WTC11 (cell line): ENCODE measurements around the gene REELD1. TPM values are rescaled to one million over a fixed set of nuclear protein-coding genes. Genes with fewer than 3 reads are reported as not detected.

Source experiments
- ATAC-seq: fragments of 200-7000 bp; cut with Tn5 transposase; 2 replicates; pipeline ENCODE4 v1.10.0; 2021; ENCODE audit warnings: mild to moderate bottlenecking, moderate library complexity
- CTCF ChIA-PET: fragments of 300-600 bp; sonication (Branson Sonifier 250); formaldehyde crosslinking; loops from one replicate; lab custom pipeline; 2021; ENCODE audit warnings: antibody characterized with exemption; lab: Charles Lee
- POLR2A ChIA-PET: fragments of 350-600 bp; sonication (Branson Sonifier 250); formaldehyde crosslinking; loops from one replicate; lab custom pipeline; 2021; ENCODE audit warnings: antibody characterized with exemption; lab: Charles Lee
- DNase-seq: peaks from one replicate; pipeline ENCODE4 v3.0.0; 2021; ENCODE audit warnings: low spot score
- H3K27ac Mint-ChIP-seq: 2 replicates; pipeline ENCODE4 v1.8.0; 2021; ENCODE audit warnings: mixed read lengths
- H3K27me3 Mint-ChIP-seq: 2 replicates; pipeline ENCODE4 v1.8.0; 2021; ENCODE audit warnings: low read depth, mild to moderate bottlenecking, moderate library complexity, mixed read lengths
- H3K36me3 Mint-ChIP-seq: 2 replicates; pipeline ENCODE4 v1.8.0; 2021; ENCODE audit warnings: mixed read lengths
- H3K4me1 Mint-ChIP-seq: 2 replicates; pipeline ENCODE4 v1.8.0; 2022; ENCODE audit warnings: mixed read lengths
- H3K4me3 Mint-ChIP-seq: 2 replicates; pipeline ENCODE4 v1.8.0; 2021; ENCODE audit warnings: mild to moderate bottlenecking, moderate library complexity, mixed read lengths
- H3K9me3 Mint-ChIP-seq: 2 replicates; pipeline ENCODE4 v1.8.0; 2021; ENCODE audit warnings: mixed read lengths
- AR ChIP-seq: fragments of 250-450 bp; sonication (Bioruptor Pico); IDR thresholded peaks from 2 replicates; pipeline ENCODE4 v1.9.0; 2021; ENCODE audit warnings: mild to moderate bottlenecking
- ATF2 ChIP-seq: sonication (generic); formaldehyde crosslinking; IDR thresholded peaks from 2 replicates; pipeline ENCODE4 v1.8.1; 2022; ENCODE audit warnings: low read depth, missing genetic modification reagents, borderline replicate concordance
- CREB1 ChIP-seq: sonication (generic); formaldehyde crosslinking; IDR thresholded peaks from 2 replicates; pipeline ENCODE4 v1.8.0; 2023; ENCODE audit warnings: mild to moderate bottlenecking, missing genetic modification reagents
- E2F5 ChIP-seq: sonication (generic); formaldehyde crosslinking; IDR thresholded peaks from 2 replicates; pipeline ENCODE4 v1.8.1; 2022; ENCODE audit warnings: mild to moderate bottlenecking, moderate library complexity, missing genetic modification reagents
- EMX1 ChIP-seq: fragments of 250-450 bp; sonication (Bioruptor Pico); IDR thresholded peaks from 2 replicates; pipeline ENCODE4 v1.8.0; 2021; ENCODE audit warnings: mild to moderate bottlenecking
- ETV6 ChIP-seq: sonication (generic); formaldehyde crosslinking; IDR thresholded peaks from 2 replicates; pipeline ENCODE4 v1.8.1; 2022; ENCODE audit warnings: mild to moderate bottlenecking, missing genetic modification reagents
- GABPB1 ChIP-seq: sonication (generic); formaldehyde crosslinking; IDR thresholded peaks from 2 replicates; pipeline ENCODE4 v1.8.1; 2023; ENCODE audit warnings: mild to moderate bottlenecking, missing genetic modification reagents
- IRF1 ChIP-seq: sonication (generic); formaldehyde crosslinking; IDR thresholded peaks from 2 replicates; pipeline ENCODE4 v1.8.0; 2023; ENCODE audit warnings: missing genetic modification reagents
- IRF2 ChIP-seq: sonication (generic); formaldehyde crosslinking; IDR thresholded peaks from 2 replicates; pipeline ENCODE4 v1.8.0; 2022; ENCODE audit warnings: low read depth, missing genetic modification reagents, borderline replicate concordance
- MYBL2 ChIP-seq: sonication (generic); formaldehyde crosslinking; IDR thresholded peaks from 2 replicates; pipeline ENCODE4 v1.8.1; 2023; ENCODE audit warnings: mild to moderate bottlenecking, moderate library complexity, missing genetic modification reagents
- NFE2L1 ChIP-seq: sonication (generic); formaldehyde crosslinking; IDR thresholded peaks from 2 replicates; pipeline ENCODE4 v1.8.1; 2023; ENCODE audit warnings: missing genetic modification reagents
- NR3C1 ChIP-seq: sonication (generic); formaldehyde crosslinking; conservative IDR thresholded peaks from 2 replicates; pipeline ENCODE4 v1.8.1; 2023; ENCODE audit warnings: low read depth, mild to moderate bottlenecking, missing genetic modification reagents
- RORB ChIP-seq: fragments of 250-450 bp; sonication (Bioruptor Pico); IDR thresholded peaks from 2 replicates; pipeline ENCODE4 v1.9.0; 2021; ENCODE audit warnings: mild to moderate bottlenecking
- USF1 ChIP-seq: sonication (generic); formaldehyde crosslinking; IDR thresholded peaks from 2 replicates; pipeline ENCODE4 v1.8.0; 2022; ENCODE audit warnings: mild to moderate bottlenecking, missing genetic modification reagents
- ZNF416 ChIP-seq: fragments of 250-450 bp; sonication (Bioruptor Pico); IDR thresholded peaks from 2 replicates; pipeline ENCODE4 v1.9.0; 2021; ENCODE audit warnings: mild to moderate bottlenecking, inconsistent platforms
- ZNF512 ChIP-seq: sonication (generic); formaldehyde crosslinking; IDR thresholded peaks from 2 replicates; pipeline ENCODE4 v1.8.1; 2022; ENCODE audit warnings: missing genetic modification reagents, borderline replicate concordance
- ZNF671 ChIP-seq: fragments of 250-450 bp; sonication (Bioruptor Pico); IDR thresholded peaks from 2 replicates; pipeline ENCODE4 v1.8.0; 2021; ENCODE audit warnings: mild to moderate bottlenecking
- total RNA-seq: library from RNA; stranded (reverse); gene quantifications from 3 replicates; pipeline ENCODE4 v1.2.3, GENCODE V29; 2021
- TF ChIP-seq, protein P1 (sequence below): sonication (generic); formaldehyde crosslinking; IDR thresholded peaks from 2 replicates; pipeline ENCODE4 v1.8.1; 2023; ENCODE audit warnings: mild to moderate bottlenecking, missing genetic modification reagents, moderate library complexity

Gene REELD1
- total RNA-seq, 1 experiment from 2014 or later, result not detected

GRCh38 chr4:146190456-146190855 is 23.9 kb upstream of the REELD1 start:
- Mint-ChIP-seq H3K36me3 (peaks cover 31% of the 10 kb centered on the region), H3K27ac (no peak overlapping the region), H3K9me3 (no peaks in the 10 kb centered on the region), H3K4me3 (no peak overlapping the region), H3K27me3 (no peaks in the 10 kb centered on the region), H3K4me1 (no peaks in the 10 kb centered on the region)
- ChIA-PET CTCF (interaction anchor here (0.6 kb wide), 1 partner anchor 1588 kb away, joined by 3 read pairs; no protein-coding TSS in a partner anchor), POLR2A (no interaction called here)
- ATAC-seq, result no peak
- no peak for DNase-seq
- no peak for TF ChIP-seq NR3C1 (CRISPR knock-in tag)
- no peak for TF ChIP-seq E2F5 (CRISPR knock-in tag)
- no peak for TF ChIP-seq EMX1 (CRISPR knock-in tag)
- no peak for TF ChIP-seq ZNF512 (CRISPR knock-in tag)
- no peak for TF ChIP-seq MYBL2
- no peak for TF ChIP-seq ATF2 (CRISPR knock-in tag)
- no peak for TF ChIP-seq CREB1 (CRISPR knock-in tag)
- no peak for TF ChIP-seq GABPB1 (CRISPR knock-in tag)
- TF ChIP-seq ZNF416 (CRISPR knock-in tag), result no peak
- no peak for TF ChIP-seq RORB (CRISPR knock-in tag)
- TF ChIP-seq, protein P1, sequence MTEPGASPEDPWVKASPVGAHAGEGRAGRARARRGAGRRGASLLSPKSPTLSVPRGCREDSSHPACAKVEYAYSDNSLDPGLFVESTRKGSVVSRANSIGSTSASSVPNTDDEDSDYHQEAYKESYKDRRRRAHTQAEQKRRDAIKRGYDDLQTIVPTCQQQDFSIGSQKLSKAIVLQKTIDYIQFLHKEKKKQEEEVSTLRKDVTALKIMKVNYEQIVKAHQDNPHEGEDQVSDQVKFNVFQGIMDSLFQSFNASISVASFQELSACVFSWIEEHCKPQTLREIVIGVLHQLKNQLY, result no peak
- TF ChIP-seq ETV6, result no peak
- no peak for TF ChIP-seq AR
- TF ChIP-seq IRF1 (CRISPR knock-in tag), result no peak
- TF ChIP-seq USF1 (CRISPR knock-in tag), result no peak
- TF ChIP-seq NFE2L1 (CRISPR knock-in tag), result no peak
- TF ChIP-seq IRF2 (CRISPR knock-in tag), result no peak
- no peak for TF ChIP-seq ZNF671 (CRISPR knock-in tag)
